Left lung (tissue), 10 donors: Measurements from ENCODE around the gene FHIT. TPM values are rescaled to one million over a fixed set of nuclear protein-coding genes. Genes with fewer than 3 reads are reported as not detected.

Source experiments
- ATAC-seq: fragments of 200-7000 bp; cut with Tn5 transposase; one replicate; pipeline ENCODE4 v1.9.1; 2020; ENCODE audit warnings: moderate library complexity
- DNase-seq, 4 donors: peaks; one replicate each; pipeline ENCODE4 v3.0.0-alpha.2; 2013 to 2020
- H3K27ac ChIP-seq, 2 donors: fragments of 200-600 bp; sonication (generic) in 1 of 2; one replicate each; pipeline versions ENCODE4 v1.5.0 to v1.8.0; 2020 to 2021
- H3K27me3 ChIP-seq, 2 donors: fragments of 200-600 bp; sonication (generic) in 1 of 2; one replicate each; pipeline versions ENCODE4 v1.5.0 to v1.8.0; 2020 to 2021
- H3K36me3 ChIP-seq, 2 donors: fragments of 200-600 bp; sonication (generic) in 1 of 2; one replicate each; pipeline versions ENCODE4 v1.5.0 to v1.8.0; 2020 to 2021
- H3K4me1 ChIP-seq, 2 donors: fragments of 200-600 bp; one replicate each; pipeline ENCODE4 v1.8.0; 2021
- H3K4me3 ChIP-seq, 2 donors: fragments of 200-600 bp; sonication (generic) in 1 of 2; one replicate each; pipeline versions ENCODE4 v1.5.0 to v1.8.0; 2020 to 2021; ENCODE audit warnings: mild to moderate bottlenecking in 1 of 2
- H3K9me3 ChIP-seq, 2 donors: fragments of 200-600 bp; sonication (generic) in 1 of 2; one replicate each; pipeline versions ENCODE4 v1.5.0 to v1.8.0; 2020 to 2021
- CTCF ChIP-seq, 2 donors: fragments of 200-600 bp; sonication (generic) in 1 of 2; IDR thresholded peaks; one replicate each; pipeline versions ENCODE4 v1.5.0 to v1.8.0; 2021; ENCODE audit warnings: antibody characterized with exemption in 2 of 2
- intact Hi-C, 2 donors: fragments of 100-400 bp; cut with DNase I; formaldehyde crosslinking; loops; one replicate each; pipeline versions ENCODE4 v1.11.2 to v1.14.2; 2022
- polyA plus RNA-seq, 6 donors: library from polyadenylated mRNA; unstranded; fragments of 120-200 nt; gene quantifications; one replicate each; pipeline ENCODE4 v1.2.1, GENCODE V29; 2013; ENCODE audit not compliant: insufficient read length in 6 of 6
- total RNA-seq, 2 donors: library from RNA; stranded (reverse); fragmentation: NEBNext Ultra II Directional; extraction: Animal tissue kit (Norgen Biotek cat#: 25700); gene quantifications; one replicate each; pipeline ENCODE4 v1.2.1, GENCODE V29; 2021
- donor health status: DM: no; HTN: yes; CAD: no.
- donor health status: DM: no; HTN: no; CAD: no.

Gene FHIT
- total and polyA plus RNA-seq, 8 donors: 8.5 to 16.3 (median 9.7) TPM

GRCh38 chr3:59818919-59819300 is 1432.3 kb downstream of the FHIT start:
- Histone ChIP-seq H3K9me3 (no peaks in the 10 kb centered on the region), H3K27ac (no peak overlapping the region), H3K27me3 (no peaks in the 10 kb centered on the region), H3K36me3 (no peaks in the 10 kb centered on the region), H3K4me1 (peaks cover 5 to 12% of the 10 kb centered on the region in 2 donors), H3K4me3 (no peak overlapping the region)
- DNase-seq: no peak
- no peak for TF ChIP-seq CTCF (IDR thresholded peaks at IDR 0.05)
- no peak for ATAC-seq
- intact Hi-C loops: no loop called here

GRCh38 chr3:59818033-59818918 is 1433.0 kb downstream of the FHIT start:
- intact Hi-C loops: no loop called here
- Histone ChIP-seq H3K36me3 (no peaks in the 10 kb centered on the region), H3K9me3 (no peaks in the 10 kb centered on the region), H3K4me1 (peaks cover 5 to 12% of the 10 kb centered on the region in 2 donors), H3K4me3 (no peak overlapping the region), H3K27ac (no peak overlapping the region), H3K27me3 (no peaks in the 10 kb centered on the region)
- ATAC-seq (peak; percentile 79), DNase-seq (peak in 3 of 4 donors; percentile 30 to 71 (median 65))
- TF ChIP-seq CTCF (IDR thresholded peaks at IDR 0.05): no peak

DNA sequence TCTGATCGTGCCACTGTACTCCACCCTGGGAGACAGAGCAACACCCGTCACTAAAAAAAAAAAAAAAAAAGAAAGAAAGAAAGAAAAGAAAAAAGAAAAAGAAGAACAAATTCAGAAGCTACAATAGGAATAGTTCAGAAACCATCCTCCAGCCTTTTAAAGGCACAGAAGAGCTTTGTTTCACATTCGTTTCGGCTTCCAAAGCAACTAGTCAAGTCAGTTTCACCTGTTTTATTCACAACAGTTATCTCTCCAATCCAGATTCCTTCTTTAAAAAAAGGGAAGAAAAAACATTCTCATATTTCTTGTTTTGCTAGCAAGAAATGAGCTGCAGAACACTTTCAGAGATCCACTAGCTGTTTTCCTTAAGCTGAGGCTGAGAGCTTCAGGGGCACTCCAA is 1433.7 kb downstream of the FHIT start:
- ATAC-seq (no peak), DNase-seq (no peak)
- intact Hi-C loops: no loop called here
- TF ChIP-seq CTCF (IDR thresholded peaks at IDR 0.05): no peak
- no peaks in the 10 kb centered on the region for H3K27me3 ChIP-seq
- H3K36me3 ChIP-seq: no peaks in the 10 kb centered on the region
- no peak overlapping the region for H3K27ac ChIP-seq
- H3K9me3 ChIP-seq: no peaks in the 10 kb centered on the region
- H3K4me3 ChIP-seq: no peak overlapping the region
- peaks cover 5 to 12% of the 10 kb centered on the region in 2 donors for H3K4me1 ChIP-seq

- ATAC-seq (no peak), DNase-seq (no peak)
- Histone ChIP-seq H3K9me3 (no peaks in the 10 kb centered on the region), H3K27ac (no peak overlapping the region), H3K27me3 (no peaks in the 10 kb centered on the region), H3K4me3 (no peak overlapping the region), H3K4me1 (peaks cover 5 to 12% of the 10 kb centered on the region in 2 donors), H3K36me3 (no peaks in the 10 kb centered on the region)
- no peak for TF ChIP-seq CTCF (IDR thresholded peaks at IDR 0.05)
- intact Hi-C loops: no loop called here
Observed at GRCh38 chr3:59816312-59816711, 1434.9 kb downstream of the FHIT start.

DNA sequence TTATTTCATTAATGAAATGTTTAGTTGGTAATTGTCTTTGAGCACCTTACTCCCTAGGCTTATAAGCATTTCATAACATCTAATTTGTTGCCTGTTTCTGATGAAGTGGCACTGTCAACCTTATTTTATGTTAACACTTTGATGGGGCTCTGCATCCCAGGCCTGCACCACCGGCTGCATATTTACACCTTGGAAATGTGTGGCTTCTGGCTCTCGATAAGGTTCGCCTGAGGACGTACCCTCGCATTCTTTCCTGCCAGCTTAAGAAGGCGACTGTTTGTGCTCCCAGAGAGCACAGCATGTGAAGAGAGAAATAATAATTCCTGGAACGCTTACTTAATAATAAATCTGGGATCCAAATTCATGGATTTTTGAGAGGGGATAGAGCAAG is 1438.1 kb downstream of the FHIT start:
- H3K36me3 ChIP-seq: no peaks in the 10 kb centered on the region
- intact Hi-C loops: no loop called here
- ATAC-seq: no peak

More for the DNA sequence above, 1438.1 kb downstream of the FHIT start:
- H3K27ac ChIP-seq: no peak overlapping the region
- H3K4me3 ChIP-seq: no peak overlapping the region
- no peak for TF ChIP-seq CTCF (IDR thresholded peaks at IDR 0.05)
- H3K4me1 ChIP-seq: peaks cover 2 to 5% of the 10 kb centered on the region in 2 donors
- no peaks in the 10 kb centered on the region for H3K9me3 ChIP-seq
- no peaks in the 10 kb centered on the region for H3K27me3 ChIP-seq
- no peak for DNase-seq
